ENCODE measurements around the gene CADM2. TPM values are rescaled to one million over a fixed set of nuclear protein-coding genes. Genes with fewer than 3 reads are reported as not detected.
A peak's percentile ranks its signal among the peaks of the same experiment; 100 is the strongest.

The CADM2 gene
- total and polyA plus RNA-seq, 2 experiments from 2014 or later = 0.09 TPM; not detected in 1

DNA sequence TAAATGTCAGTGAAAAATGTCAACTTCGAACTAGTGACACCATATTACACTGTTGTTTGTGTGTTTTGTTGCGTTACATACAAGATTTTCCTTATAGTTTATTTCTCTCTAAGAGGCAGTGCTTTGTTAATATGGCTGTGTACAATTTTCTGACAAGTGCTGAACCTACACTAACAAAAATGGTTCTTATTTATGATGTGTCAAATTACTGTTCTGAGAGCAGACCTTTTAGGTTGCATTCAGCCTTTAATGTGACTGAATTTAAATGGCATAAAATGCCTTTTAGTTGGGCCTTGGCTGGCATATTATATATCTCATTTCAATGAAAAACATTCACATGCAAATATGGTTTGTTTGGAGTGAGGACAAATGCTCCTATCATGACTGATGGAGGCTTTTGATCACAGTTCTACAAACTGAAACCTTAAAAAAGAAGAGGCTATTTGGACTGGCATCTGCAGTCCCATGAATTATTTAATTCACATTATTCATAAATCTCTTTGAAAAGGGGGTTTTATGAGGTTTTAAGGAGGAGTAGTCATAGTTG lies 750.6 kb downstream of the CADM2 start:
- H4K20me1 ChIP-seq (ENCODE audit: insufficient read depth) = no peaks in the 10 kb centered on the region
- H3F3A ChIP-seq (ENCODE audit: insufficient read depth) = no peaks in the 10 kb centered on the region
- 0 to 1% methylated on average over 2 of the region's 2 CpGs for WGBS, 2 experiments (ENCODE audit: low coverage in 1 of 2, low lambda C conversion rate in 2 of 2, missing lambda C conversion rate in 2 of 2)
- no peak for TF ChIP-seq EZH2 (IDR thresholded peaks at IDR 0.05; ENCODE audit: insufficient read depth, poor library complexity, severe bottlenecking)
- TF ChIP-seq EZH2phosphoT487 (IDR thresholded peaks at IDR 0.05; ENCODE audit: insufficient read depth, low read depth) = no peak
- no peaks in the 10 kb centered on the region for H3K79me2 ChIP-seq (ENCODE audit: insufficient read depth)
- no peak overlapping the region for H3K27ac ChIP-seq
- no peak for DNase-seq
- no peaks in the 10 kb centered on the region for H3K27me3 ChIP-seq (replicated peaks; ENCODE audit: insufficient read depth)
- H3K9ac ChIP-seq = no peak overlapping the region
- no peaks in the 10 kb centered on the region for H3K36me3 ChIP-seq (ENCODE audit: low read depth)
- H3K9me2 ChIP-seq (ENCODE audit: insufficient read depth) = no peaks in the 10 kb centered on the region
- no peak overlapping the region for H3K4me2 ChIP-seq (ENCODE audit: unreplicated experiment)
- no peak overlapping the region for H2AFZ ChIP-seq
- H3K4me1 ChIP-seq (ENCODE audit: insufficient read depth) = no peaks in the 10 kb centered on the region
- in situ Hi-C loops (cut with MboI) = no loop called here
- H3K9me3 ChIP-seq (ENCODE audit: low read depth) = no peaks in the 10 kb centered on the region
- no peak overlapping the region for H3K4me3 ChIP-seq

GRCh38 chr3:85710490-85710889 lies 751.7 kb downstream of the CADM2 start:
- in situ Hi-C loops (cut with MboI) = no loop called here
- H3F3A ChIP-seq (ENCODE audit: insufficient read depth) = no peaks in the 10 kb centered on the region
- H3K27ac ChIP-seq = no peak overlapping the region
- peak; percentile 22 for DNase-seq
- no peaks in the 10 kb centered on the region for H4K20me1 ChIP-seq (ENCODE audit: insufficient read depth)
- no peaks in the 10 kb centered on the region for H3K79me2 ChIP-seq (ENCODE audit: insufficient read depth)
- no peak overlapping the region for H3K9ac ChIP-seq
- WGBS, 2 experiments (ENCODE audit: low coverage in 1 of 2, low lambda C conversion rate in 2 of 2, missing lambda C conversion rate in 2 of 2) = 42% methylated on average over 2 of the region's 2 CpGs
- no peaks in the 10 kb centered on the region for H3K36me3 ChIP-seq (ENCODE audit: low read depth)
- H3K4me1 ChIP-seq (ENCODE audit: insufficient read depth) = no peaks in the 10 kb centered on the region
- H3K4me2 ChIP-seq (ENCODE audit: unreplicated experiment) = no peak overlapping the region
- no peak overlapping the region for H2AFZ ChIP-seq
- H3K9me2 ChIP-seq (ENCODE audit: insufficient read depth) = no peaks in the 10 kb centered on the region
- no peaks in the 10 kb centered on the region for H3K9me3 ChIP-seq (ENCODE audit: low read depth)
- no peak overlapping the region for H3K4me3 ChIP-seq
- no peaks in the 10 kb centered on the region for H3K27me3 ChIP-seq (replicated peaks; ENCODE audit: insufficient read depth)
- TF ChIP-seq EZH2phosphoT487 (IDR thresholded peaks at IDR 0.05; ENCODE audit: insufficient read depth, low read depth) (no peak), EZH2 (IDR thresholded peaks at IDR 0.05; ENCODE audit: insufficient read depth, poor library complexity, severe bottlenecking) (no peak)

- in situ Hi-C loops (cut with MboI) = no loop called here
- Histone ChIP-seq H3K27me3 (replicated peaks; ENCODE audit: insufficient read depth) (no peaks in the 10 kb centered on the region), H3F3A (ENCODE audit: insufficient read depth) (no peaks in the 10 kb centered on the region), H3K9ac (no peak overlapping the region), H4K20me1 (ENCODE audit: insufficient read depth) (no peaks in the 10 kb centered on the region), H3K4me3 (no peak overlapping the region), H3K27ac (no peak overlapping the region), H3K4me1 (ENCODE audit: insufficient read depth) (no peaks in the 10 kb centered on the region), H3K79me2 (ENCODE audit: insufficient read depth) (no peaks in the 10 kb centered on the region), H3K9me3 (ENCODE audit: low read depth) (peaks cover 7% of the 10 kb centered on the region), H2AFZ (no peak overlapping the region), H3K4me2 (ENCODE audit: unreplicated experiment) (no peak overlapping the region), H3K36me3 (ENCODE audit: low read depth) (no peaks in the 10 kb centered on the region), H3K9me2 (ENCODE audit: insufficient read depth) (no peaks in the 10 kb centered on the region)
- TF ChIP-seq EZH2phosphoT487 (IDR thresholded peaks at IDR 0.05; ENCODE audit: insufficient read depth, low read depth) = no peak
- TF ChIP-seq EZH2 (IDR thresholded peaks at IDR 0.05; ENCODE audit: insufficient read depth, poor library complexity, severe bottlenecking) = no peak
- WGBS, 2 experiments (ENCODE audit: low coverage in 1 of 2, low lambda C conversion rate in 2 of 2, missing lambda C conversion rate in 2 of 2) = 18 to 24% methylated on average over 9 to 10 of the region's 10 CpGs
- no peak for DNase-seq
These were observed 762.8 kb downstream of the CADM2 start for GRCh38 chr3:85721409-85722145.

- DNase-seq = no peak
- TF ChIP-seq EZH2 (IDR thresholded peaks at IDR 0.05; ENCODE audit: insufficient read depth, poor library complexity, severe bottlenecking) = no peak
- no peak for TF ChIP-seq EZH2phosphoT487 (IDR thresholded peaks at IDR 0.05; ENCODE audit: insufficient read depth, low read depth)
- no peak overlapping the region for H3K9ac ChIP-seq
- no peaks in the 10 kb centered on the region for H3F3A ChIP-seq (ENCODE audit: insufficient read depth)
- in situ Hi-C loops (cut with MboI) = no loop called here
- no peaks in the 10 kb centered on the region for H3K9me2 ChIP-seq (ENCODE audit: insufficient read depth)
- H3K4me3 ChIP-seq = no peak overlapping the region
- H3K4me1 ChIP-seq (ENCODE audit: insufficient read depth) = no peaks in the 10 kb centered on the region
- H3K27ac ChIP-seq = no peak overlapping the region
- no peaks in the 10 kb centered on the region for H3K27me3 ChIP-seq (replicated peaks; ENCODE audit: insufficient read depth)
- no peak overlapping the region for H3K4me2 ChIP-seq (ENCODE audit: unreplicated experiment)
- no peaks in the 10 kb centered on the region for H4K20me1 ChIP-seq (ENCODE audit: insufficient read depth)
- H2AFZ ChIP-seq = no peak overlapping the region
- peaks cover 7% of the 10 kb centered on the region for H3K9me3 ChIP-seq (ENCODE audit: low read depth)
- no peaks in the 10 kb centered on the region for H3K79me2 ChIP-seq (ENCODE audit: insufficient read depth)
- no peaks in the 10 kb centered on the region for H3K36me3 ChIP-seq (ENCODE audit: low read depth)
These were observed 767.0 kb downstream of the CADM2 start for GRCh38 chr3:85725809-85726208.
